Effector memory CD4-positive, alpha-beta T cell (primary cell): ENCODE measurements around the gene CHPT1.

Experiments
- DNase-seq, 3 donors: peaks; one replicate each; pipeline ENCODE4 v3.0.0-alpha.2; 2020
- H3K27ac ChIP-seq: 2 replicates; pipeline ENCODE4 v1.7.0; 2013; ENCODE audit warnings: mild to moderate bottlenecking, low read length, moderate library complexity; ENCODE audit not compliant: insufficient read depth, poor library complexity, severe bottlenecking
- H3K27me3 ChIP-seq: replicated peaks from 2 replicates; pipeline ENCODE4 v1.7.0; 2013; ENCODE audit warnings: mild to moderate bottlenecking, low read length; ENCODE audit not compliant: insufficient read depth, control insufficient read depth, poor library complexity, severe bottlenecking
- H3K36me3 ChIP-seq: 2 replicates; pipeline ENCODE4 v1.7.0; 2013; ENCODE audit warnings: mild to moderate bottlenecking, low read length, moderate library complexity; ENCODE audit not compliant: control insufficient read depth, insufficient read depth
- H3K4me1 ChIP-seq: 2 replicates; pipeline ENCODE4 v1.7.0; 2013; ENCODE audit warnings: low read length, mild to moderate bottlenecking; ENCODE audit not compliant: control insufficient read depth, insufficient read depth, poor library complexity, severe bottlenecking
- H3K4me3 ChIP-seq: 2 replicates; pipeline ENCODE4 v1.7.0; 2013; ENCODE audit warnings: low read length, low read depth, mild to moderate bottlenecking; ENCODE audit not compliant: insufficient read depth, poor library complexity, severe bottlenecking
- H3K9me3 ChIP-seq: 2 replicates; pipeline ENCODE4 v1.7.0; 2013; ENCODE audit warnings: mild to moderate bottlenecking, low read length, moderate library complexity; ENCODE audit not compliant: control insufficient read depth

The CHPT1 gene

DNA sequence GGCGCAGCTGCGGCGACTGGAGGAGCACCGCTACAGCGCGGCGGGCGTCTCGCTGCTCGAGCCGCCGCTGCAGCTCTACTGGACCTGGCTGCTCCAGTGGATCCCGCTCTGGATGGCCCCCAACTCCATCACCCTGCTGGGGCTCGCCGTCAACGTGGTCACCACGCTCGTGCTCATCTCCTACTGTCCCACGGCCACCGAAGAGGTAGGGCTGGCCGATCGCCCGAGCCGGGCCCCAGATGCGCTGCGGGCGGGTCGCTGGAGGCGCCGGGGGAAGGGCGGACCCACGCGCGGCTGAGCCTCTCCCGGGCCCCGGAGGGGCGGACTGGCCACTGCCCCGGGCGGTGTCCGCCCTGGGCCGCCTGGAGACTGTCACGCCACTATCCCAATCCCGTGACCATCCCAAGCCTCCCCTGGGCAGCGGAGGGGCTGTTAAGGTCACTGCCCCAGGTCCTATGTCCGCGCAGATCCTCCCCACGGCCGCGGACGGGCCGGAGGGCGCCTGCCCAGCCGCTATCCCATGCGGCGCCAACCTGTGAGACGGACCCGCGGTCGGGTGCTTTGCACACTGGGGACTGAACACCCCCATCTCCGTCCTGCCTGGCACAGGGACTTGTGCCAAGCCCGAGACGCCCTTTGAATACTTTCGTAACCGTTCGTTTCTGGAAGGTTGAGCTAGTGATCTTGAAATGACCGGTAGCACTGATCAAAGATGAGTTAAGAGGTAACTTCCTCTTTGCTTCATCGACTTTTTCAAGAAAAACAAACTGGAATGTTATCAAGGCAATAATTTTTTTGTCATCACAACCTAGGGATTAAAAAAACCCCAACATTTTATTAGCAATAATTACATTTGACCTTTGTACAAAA, 725 bp downstream of the CHPT1 start:
- Histone ChIP-seq H3K27ac (peak overlapping the region; percentile 45), H3K9me3 (no peaks in the 10 kb centered on the region), H3K4me1 (no peaks in the 10 kb centered on the region), H3K36me3 (no peaks in the 10 kb centered on the region), H3K27me3 (no peaks in the 10 kb centered on the region), H3K4me3 (peak overlapping the region; percentile 91)
- DNase-seq, result no peak

DNA sequence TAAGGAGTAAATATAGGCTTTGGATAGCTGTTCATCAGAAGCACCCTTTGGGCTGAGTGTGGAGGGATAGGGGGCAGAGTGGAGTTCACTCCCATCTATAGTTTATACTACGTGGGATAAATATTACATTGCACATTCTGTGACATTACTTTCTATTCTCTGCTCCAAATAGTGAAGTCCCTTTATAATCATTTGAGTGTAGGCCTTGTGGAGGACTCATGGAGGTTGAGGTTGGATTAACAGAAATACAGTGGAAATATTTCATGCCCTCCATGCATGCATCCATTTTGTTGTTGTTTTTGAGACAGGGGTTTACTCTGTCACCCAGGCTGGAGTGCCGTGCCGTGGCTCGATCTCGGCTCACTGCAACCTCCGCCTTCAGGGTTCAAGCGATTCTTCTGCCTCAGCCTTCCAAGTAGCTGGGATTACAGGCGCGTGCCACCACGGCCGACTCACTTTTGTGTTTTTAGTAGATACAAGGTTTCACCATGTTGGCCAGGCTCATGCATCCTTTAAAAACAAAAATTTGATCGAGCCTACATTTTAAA, 1.4 kb downstream of the CHPT1 start:
- H3K4me3 ChIP-seq, result peak overlapping the region; percentile 91

DNA sequence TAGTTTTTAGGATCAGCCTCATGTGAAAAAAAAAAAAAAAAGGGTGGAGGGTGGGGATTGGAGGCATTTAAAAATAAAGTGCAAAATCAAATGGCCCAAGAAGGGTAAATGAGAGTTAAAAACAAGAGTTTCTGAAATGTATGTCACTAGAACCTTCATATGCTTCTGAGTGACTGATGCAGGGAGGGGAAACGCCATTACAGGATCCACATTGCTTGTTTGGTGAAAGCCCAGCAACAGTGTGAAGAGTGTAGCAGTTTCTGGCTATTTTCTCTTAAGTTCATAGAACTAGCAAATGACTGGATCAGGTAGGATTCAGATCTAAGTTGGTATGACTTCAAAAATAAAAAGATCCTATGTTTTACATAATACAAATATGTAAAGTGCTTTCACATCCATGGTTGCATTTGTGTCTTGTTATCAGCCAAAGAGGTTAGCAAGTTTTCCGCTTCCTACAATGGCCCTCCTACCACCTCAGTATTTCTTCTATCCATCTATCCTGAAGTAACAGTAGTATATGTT, 2.9 kb downstream of the CHPT1 start:
- Histone ChIP-seq H3K4me3 (no peak overlapping the region), H3K27ac (no peak overlapping the region), H3K4me1 (no peaks in the 10 kb centered on the region), H3K9me3 (no peaks in the 10 kb centered on the region), H3K36me3 (no peaks in the 10 kb centered on the region), H3K27me3 (no peaks in the 10 kb centered on the region)
- DNase-seq, result no peak

More for the DNA sequence above, 1.4 kb downstream of the CHPT1 start:
- Histone ChIP-seq H3K27me3 (no peaks in the 10 kb centered on the region), H3K9me3 (no peaks in the 10 kb centered on the region), H3K36me3 (no peaks in the 10 kb centered on the region), H3K27ac (no peak overlapping the region), H3K4me1 (no peaks in the 10 kb centered on the region)
- no peak for DNase-seq

DNA sequence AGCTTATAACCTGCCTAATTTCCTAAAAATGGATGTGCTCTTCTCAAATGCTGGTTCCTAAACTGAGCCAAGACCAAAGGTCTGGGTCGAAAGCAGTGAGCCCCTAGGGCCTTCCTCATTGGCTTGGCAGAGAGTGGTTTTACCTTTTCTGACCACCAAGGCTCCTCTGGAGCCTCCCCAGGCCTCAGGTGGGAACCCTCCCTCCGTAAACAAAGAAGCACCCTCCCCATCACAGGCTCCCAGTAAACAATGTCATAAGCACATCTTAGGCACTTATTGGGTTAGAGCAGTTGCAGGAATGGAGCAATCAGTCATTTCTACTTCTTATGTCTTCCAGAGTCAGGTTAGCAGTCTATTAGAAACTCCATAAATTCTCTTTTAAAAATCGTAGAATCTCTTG, 6.0 kb downstream of the CHPT1 start:
- H3K27ac ChIP-seq, result no peak overlapping the region
- no peaks in the 10 kb centered on the region for H3K27me3 ChIP-seq
- no peak overlapping the region for H3K4me3 ChIP-seq
- no peaks in the 10 kb centered on the region for H3K36me3 ChIP-seq
- no peak for DNase-seq
- H3K9me3 ChIP-seq, result no peaks in the 10 kb centered on the region
- no peaks in the 10 kb centered on the region for H3K4me1 ChIP-seq

DNA sequence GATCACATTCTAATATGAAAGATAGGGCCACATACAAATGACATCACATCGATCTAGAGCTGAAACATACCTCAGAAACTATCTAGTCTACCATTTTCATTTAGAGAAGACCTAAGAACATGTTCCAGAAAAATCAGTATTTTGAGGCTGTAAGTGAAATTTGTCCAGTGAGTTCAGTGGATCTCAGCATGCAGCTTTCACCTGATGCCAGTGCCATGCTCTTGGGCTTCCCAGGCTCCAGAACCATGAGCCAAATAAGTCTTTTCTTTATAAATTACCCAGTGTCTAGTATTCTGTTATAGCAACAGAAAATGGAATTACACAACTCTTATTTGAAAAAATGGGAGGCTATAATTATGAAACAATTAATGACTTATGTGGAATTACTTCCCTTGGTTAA, 9.0 kb downstream of the CHPT1 start:
- H3K36me3 ChIP-seq, result no peaks in the 10 kb centered on the region
- no peaks in the 10 kb centered on the region for H3K27me3 ChIP-seq
- H3K9me3 ChIP-seq, result no peaks in the 10 kb centered on the region
- H3K4me3 ChIP-seq, result no peak overlapping the region
- H3K4me1 ChIP-seq, result no peaks in the 10 kb centered on the region
- no peak for DNase-seq
- H3K27ac ChIP-seq, result no peak overlapping the region

DNA sequence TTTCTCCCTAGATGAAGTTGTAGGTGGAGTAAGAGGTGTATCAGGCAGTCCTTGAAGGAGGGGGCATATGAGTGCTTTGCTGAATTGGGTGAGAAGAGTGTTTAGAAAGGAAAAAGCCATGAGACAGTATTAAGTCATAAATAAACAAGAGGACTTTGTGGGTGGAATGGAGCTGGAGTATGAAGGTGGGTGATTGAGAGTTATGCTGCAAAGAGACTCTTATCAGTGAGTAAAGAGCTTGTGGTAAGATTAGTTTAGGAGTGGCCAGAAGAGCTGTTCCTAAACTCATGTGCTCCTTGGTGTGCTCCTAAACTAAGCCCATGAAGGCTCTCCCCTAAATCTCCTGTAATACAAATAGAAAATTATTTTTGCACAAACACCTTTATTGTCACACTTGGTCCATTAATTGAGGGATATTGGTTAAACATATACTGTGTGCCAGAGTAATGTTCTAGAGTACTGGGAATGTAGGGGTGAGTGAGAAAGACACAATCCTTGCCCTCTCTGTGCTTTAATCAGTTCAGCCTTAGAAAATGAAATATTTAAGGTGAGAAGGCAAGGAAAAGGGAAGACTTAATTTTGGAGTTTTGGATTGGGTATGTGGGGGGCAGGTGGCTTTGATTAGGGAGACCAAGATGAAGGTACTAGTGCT, 9.8 kb downstream of the CHPT1 start:
- Histone ChIP-seq H3K4me3 (no peak overlapping the region), H3K27ac (no peak overlapping the region)

DNA sequence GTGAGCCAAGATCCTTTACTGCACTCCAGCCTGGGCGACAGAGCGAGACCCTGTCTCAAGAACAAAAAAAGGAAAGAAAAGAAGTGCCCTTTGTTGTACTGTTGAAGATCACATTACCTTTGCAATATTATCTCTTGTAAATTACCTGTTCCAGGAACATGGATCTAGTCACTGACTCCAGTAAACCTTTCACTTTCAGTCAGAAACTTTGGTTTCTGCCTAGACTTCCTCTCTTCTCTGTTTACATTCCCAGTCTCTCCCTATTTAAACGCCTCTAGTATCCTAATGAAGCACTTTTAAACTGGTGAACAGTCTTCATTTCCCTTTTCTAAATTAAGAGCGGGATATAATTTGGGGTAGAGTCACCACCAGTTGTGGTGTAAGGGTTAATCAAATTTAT, 12.8 kb downstream of the CHPT1 start:
- Histone ChIP-seq H3K36me3 (no peaks in the 10 kb centered on the region), H3K4me1 (no peaks in the 10 kb centered on the region)

More for the DNA sequence above, 9.8 kb downstream of the CHPT1 start:
- DNase-seq, result no peak
- H3K36me3 ChIP-seq, result no peaks in the 10 kb centered on the region
- H3K27me3 ChIP-seq, result no peaks in the 10 kb centered on the region
- no peaks in the 10 kb centered on the region for H3K9me3 ChIP-seq
- H3K4me1 ChIP-seq, result no peaks in the 10 kb centered on the region

DNA sequence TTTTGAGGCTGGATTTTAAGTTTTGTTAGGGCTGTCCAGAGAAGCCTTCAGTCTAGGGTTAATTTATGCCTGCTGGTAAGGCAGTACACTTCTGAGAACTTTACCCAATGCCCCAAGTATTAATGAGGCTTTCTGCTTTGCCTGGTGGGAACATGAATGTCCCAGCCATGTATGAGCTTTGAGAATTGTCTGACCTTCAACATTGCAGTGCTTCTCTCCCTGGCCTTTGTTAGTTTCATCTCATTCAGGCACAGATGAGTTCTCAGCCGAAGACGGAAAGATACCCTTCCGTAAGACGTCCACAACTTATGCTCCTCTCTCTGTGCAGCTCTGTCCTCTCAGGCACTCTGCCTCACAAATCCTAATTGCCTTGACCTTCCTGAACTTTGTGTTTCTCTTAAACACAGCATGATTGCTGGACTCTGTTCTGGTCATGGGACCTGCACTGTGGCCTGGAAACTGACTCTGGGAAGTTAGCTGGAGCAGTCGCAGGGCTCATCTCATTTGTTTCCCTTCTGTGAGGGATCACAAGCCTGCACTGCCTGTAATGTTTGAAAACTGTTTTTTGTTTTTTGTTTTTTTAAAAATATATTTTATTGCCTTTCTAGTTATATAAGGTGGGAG, 15.7 kb downstream of the CHPT1 start:
- Histone ChIP-seq H3K4me1 (no peaks in the 10 kb centered on the region), H3K27me3 (no peaks in the 10 kb centered on the region), H3K9me3 (no peaks in the 10 kb centered on the region), H3K4me3 (no peak overlapping the region), H3K27ac (no peak overlapping the region), H3K36me3 (no peaks in the 10 kb centered on the region)
- DNase-seq, result no peak

More for the DNA sequence above, 12.8 kb downstream of the CHPT1 start:
- Histone ChIP-seq H3K9me3 (no peaks in the 10 kb centered on the region), H3K4me3 (no peak overlapping the region), H3K27me3 (no peaks in the 10 kb centered on the region), H3K27ac (no peak overlapping the region)
- DNase-seq, result no peak

DNA sequence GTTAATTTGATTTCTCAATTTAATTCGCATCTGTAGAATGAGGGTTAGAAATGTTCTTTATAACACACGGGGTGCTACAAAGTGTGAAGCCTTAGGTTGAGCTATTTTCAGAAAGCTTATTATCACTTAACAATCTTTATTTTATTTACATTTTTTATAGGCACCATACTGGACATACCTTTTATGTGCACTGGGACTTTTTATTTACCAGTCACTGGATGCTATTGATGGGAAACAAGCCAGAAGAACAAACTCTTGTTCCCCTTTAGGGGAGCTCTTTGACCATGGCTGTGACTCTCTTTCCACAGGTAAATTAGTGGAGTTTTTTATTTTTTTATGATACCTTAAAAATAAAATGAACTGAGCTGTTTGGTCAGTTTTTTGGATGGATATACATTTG, 16.5 kb downstream of the CHPT1 start:
- no peaks in the 10 kb centered on the region for H3K36me3 ChIP-seq
- no peak overlapping the region for H3K4me3 ChIP-seq
- H3K27me3 ChIP-seq, result no peaks in the 10 kb centered on the region
- DNase-seq, result no peak
- no peaks in the 10 kb centered on the region for H3K9me3 ChIP-seq
- H3K27ac ChIP-seq, result no peak overlapping the region
- no peaks in the 10 kb centered on the region for H3K4me1 ChIP-seq
